ENCODE data around the gene FSIP1. TPM values are rescaled to one million over a fixed set of nuclear protein-coding genes. Genes with fewer than 3 reads are reported as not detected.

Gene FSIP1
- total RNA-seq, 6 experiments from 2014 or later = 0.07 to 0.74 (median 0.35) TPM; not detected in 1

DNA sequence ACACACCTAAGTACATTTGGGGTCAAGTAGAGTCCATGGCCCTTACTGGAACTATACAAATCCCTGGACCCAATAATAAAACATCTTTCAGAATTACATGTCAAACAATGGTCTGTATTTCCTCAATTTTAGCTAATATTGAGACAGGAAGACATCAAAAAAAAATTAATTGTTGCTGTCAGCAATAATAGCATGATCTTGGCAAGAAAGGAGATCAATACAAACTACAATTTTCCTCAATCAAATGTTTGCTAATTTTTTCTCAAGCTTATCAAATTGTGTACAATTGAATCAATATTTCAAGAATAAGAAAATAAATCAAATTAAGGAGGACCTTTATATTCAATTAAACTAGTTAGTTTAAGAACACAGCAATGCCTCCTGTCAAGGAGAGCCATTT lies 62.6 kb downstream of the FSIP1 start:
- Histone ChIP-seq H3K4me3 (no peak overlapping the region), H3K27ac (no peak overlapping the region), H3K4me1 (no peaks in the 10 kb centered on the region), H3K27me3 (no peaks in the 10 kb centered on the region), H3K36me3 (no peaks in the 10 kb centered on the region), H3K9me3 (no peaks in the 10 kb centered on the region)
- DNase-seq = no peak
- TF ChIP-seq, protein P1, sequence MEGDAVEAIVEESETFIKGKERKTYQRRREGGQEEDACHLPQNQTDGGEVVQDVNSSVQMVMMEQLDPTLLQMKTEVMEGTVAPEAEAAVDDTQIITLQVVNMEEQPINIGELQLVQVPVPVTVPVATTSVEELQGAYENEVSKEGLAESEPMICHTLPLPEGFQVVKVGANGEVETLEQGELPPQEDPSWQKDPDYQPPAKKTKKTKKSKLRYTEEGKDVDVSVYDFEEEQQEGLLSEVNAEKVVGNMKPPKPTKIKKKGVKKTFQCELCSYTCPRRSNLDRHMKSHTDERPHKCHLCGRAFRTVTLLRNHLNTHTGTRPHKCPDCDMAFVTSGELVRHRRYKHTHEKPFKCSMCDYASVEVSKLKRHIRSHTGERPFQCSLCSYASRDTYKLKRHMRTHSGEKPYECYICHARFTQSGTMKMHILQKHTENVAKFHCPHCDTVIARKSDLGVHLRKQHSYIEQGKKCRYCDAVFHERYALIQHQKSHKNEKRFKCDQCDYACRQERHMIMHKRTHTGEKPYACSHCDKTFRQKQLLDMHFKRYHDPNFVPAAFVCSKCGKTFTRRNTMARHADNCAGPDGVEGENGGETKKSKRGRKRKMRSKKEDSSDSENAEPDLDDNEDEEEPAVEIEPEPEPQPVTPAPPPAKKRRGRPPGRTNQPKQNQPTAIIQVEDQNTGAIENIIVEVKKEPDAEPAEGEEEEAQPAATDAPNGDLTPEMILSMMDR (IDR thresholded peaks at IDR 0.05) = no peak
- no peak for TF ChIP-seq POLR2A (IDR thresholded peaks at IDR 0.05)
- intact Hi-C loops (cut with DNase I) = no loop called here
- ATAC-seq = no peak

DNA sequence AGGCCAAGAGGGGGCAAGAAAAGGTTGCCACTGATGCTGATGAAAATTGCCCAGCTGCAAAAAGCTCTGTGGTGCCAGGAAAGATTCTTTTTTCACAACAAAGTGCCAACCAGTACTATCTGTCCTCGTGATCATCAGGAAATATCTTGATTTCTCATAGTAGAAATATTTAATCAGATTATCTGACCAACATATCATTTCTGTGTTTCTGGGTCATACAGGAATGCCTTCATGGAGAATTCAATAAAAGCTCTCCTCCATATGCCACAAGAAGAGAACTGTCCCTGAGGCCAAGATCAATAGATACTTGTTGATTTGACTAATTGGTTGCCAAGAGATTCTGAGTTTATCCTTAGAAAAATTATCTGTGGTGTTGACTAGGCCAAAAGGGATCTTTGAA lies 63.5 kb downstream of the FSIP1 start:
- Histone ChIP-seq H3K27me3 (no peaks in the 10 kb centered on the region), H3K4me1 (no peaks in the 10 kb centered on the region), H3K27ac (no peak overlapping the region), H3K36me3 (no peaks in the 10 kb centered on the region), H3K4me3 (no peak overlapping the region), H3K9me3 (no peaks in the 10 kb centered on the region)
- 85% methylated on average over 1 of the region's 1 CpG for WGBS (ENCODE audit: insufficient coverage, low coverage, low lambda C conversion rate, missing lambda C conversion rate)
- TF ChIP-seq, protein P1 (IDR thresholded peaks at IDR 0.05) = no peak
- no peak for TF ChIP-seq POLR2A (IDR thresholded peaks at IDR 0.05)
- no peak for ATAC-seq
- intact Hi-C loops (cut with DNase I) = no loop called here
- DNase-seq = no peak

DNA sequence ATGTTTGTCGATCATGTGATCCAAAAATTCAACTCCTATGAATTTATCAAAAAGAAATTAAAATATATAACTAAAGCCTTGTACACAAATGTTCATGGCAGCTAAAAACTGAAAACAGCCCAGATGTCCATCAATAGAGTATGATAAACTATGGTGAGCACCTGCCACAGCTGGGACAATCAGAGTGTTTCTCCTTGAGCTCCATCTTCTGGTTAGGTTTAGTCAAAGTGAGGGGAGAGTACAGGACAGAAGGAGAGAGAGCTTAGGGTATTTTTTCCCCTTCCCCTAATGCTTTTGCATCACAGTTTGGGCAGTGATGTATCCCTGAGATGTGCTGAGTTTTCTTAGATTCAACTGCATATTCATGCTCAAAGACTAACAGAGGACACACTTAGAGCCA lies 65.5 kb downstream of the FSIP1 start:
- Histone ChIP-seq H3K9me3 (no peaks in the 10 kb centered on the region), H3K36me3 (no peaks in the 10 kb centered on the region), H3K4me3 (no peak overlapping the region), H3K27ac (no peak overlapping the region), H3K27me3 (no peaks in the 10 kb centered on the region), H3K4me1 (no peaks in the 10 kb centered on the region)
- intact Hi-C loops (cut with DNase I) = no loop called here
- DNase-seq = no peak
- TF ChIP-seq, protein P1 (IDR thresholded peaks at IDR 0.05) = no peak
- no peak for TF ChIP-seq POLR2A (IDR thresholded peaks at IDR 0.05)
- 78% methylated on average over 1 of the region's 1 CpG for WGBS (ENCODE audit: insufficient coverage, low coverage, low lambda C conversion rate, missing lambda C conversion rate)
- ATAC-seq = no peak

DNA sequence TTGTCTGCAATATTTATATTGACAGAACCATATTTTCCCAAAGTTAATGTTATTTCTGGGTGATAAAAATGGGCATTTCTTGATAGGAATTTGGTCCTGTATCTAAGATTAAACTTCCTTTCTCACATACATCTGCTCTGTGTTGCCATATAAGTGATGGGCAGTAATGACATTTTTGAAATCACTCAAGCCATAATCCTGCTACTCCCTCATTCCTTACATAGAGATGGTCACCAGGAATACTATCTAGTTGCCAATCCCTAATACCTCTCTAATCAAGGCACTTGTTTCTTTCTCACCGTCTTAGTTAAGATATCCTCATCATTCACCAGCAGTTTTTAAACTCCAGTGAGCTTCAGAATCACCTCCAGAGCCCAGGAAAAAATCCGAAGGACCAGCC lies 68.4 kb downstream of the FSIP1 start:
- intact Hi-C loops (cut with DNase I) = no loop called here
- Histone ChIP-seq H3K27me3 (no peaks in the 10 kb centered on the region), H3K9me3 (no peaks in the 10 kb centered on the region), H3K4me1 (no peaks in the 10 kb centered on the region), H3K27ac (no peak overlapping the region), H3K4me3 (no peak overlapping the region), H3K36me3 (no peaks in the 10 kb centered on the region)
- ATAC-seq = no peak
- no peak for DNase-seq
- 80% methylated on average over 2 of the region's 2 CpGs for WGBS (ENCODE audit: insufficient coverage, low coverage, low lambda C conversion rate, missing lambda C conversion rate)
- TF ChIP-seq, protein P1 (IDR thresholded peaks at IDR 0.05) = no peak

DNA sequence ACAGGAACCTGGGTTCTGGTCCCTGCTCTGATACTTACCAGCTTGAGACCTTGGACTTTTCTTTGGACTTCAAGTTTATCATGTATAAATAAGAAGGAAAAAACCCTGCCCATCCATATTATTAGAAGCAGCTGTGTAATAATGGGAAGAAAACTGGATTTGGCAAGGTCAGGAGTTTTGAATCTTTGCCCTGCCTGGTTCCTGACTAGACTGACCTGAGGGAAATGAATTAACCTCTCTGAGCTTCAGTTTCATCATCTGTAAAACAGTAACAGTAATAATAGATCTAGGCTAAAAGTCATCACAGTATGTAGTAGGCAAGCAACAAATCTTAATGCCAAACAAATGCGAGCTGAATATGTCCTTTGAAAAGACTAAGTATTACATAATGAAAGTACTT lies 68.8 kb downstream of the FSIP1 start:
- Histone ChIP-seq H3K9me3 (no peaks in the 10 kb centered on the region), H3K27me3 (no peaks in the 10 kb centered on the region), H3K27ac (no peak overlapping the region), H3K36me3 (no peaks in the 10 kb centered on the region), H3K4me1 (no peaks in the 10 kb centered on the region), H3K4me3 (no peak overlapping the region)
- intact Hi-C loops (cut with DNase I) = no loop called here
- ATAC-seq (no peak), DNase-seq (no peak)
- 56% methylated on average over 1 of the region's 1 CpG for WGBS (ENCODE audit: insufficient coverage, low coverage, low lambda C conversion rate, missing lambda C conversion rate)
- no peak for TF ChIP-seq POLR2A (IDR thresholded peaks at IDR 0.05)
- TF ChIP-seq, protein P1 (IDR thresholded peaks at IDR 0.05) = no peak
